Upper lobe of left lung (tissue), 4 donors: ENCODE results near the gene IFT88.

ENCODE experiments used
- CTCF ChIP-seq, 6 experiments: fragments of 450-650 bp in 4 of 6; fragments of 200-600 bp in 2 of 6; sonication (generic) in 2 of 6; IDR thresholded peaks; one replicate each; pipeline ENCODE4 v1.5.1; 2016 to 2019; ENCODE audit warnings: antibody characterized with exemption in 6 of 6
- EP300 ChIP-seq, 4 donors: sonication (generic); formaldehyde crosslinking; IDR thresholded peaks; one replicate each; pipeline ENCODE4 v1.5.1; 2017; ENCODE audit warnings: antibody characterized with exemption in 4 of 4, control low read depth in 2 of 4
- POLR2A ChIP-seq, 4 donors: fragments of 450-650 bp; IDR thresholded peaks; one replicate each; pipeline ENCODE4 v1.5.1; 2016 to 2017; ENCODE audit warnings: antibody characterized with exemption in 4 of 4, mild to moderate bottlenecking in 2 of 4

GRCh38 chr13:20592606-20593005 is 25.6 kb downstream of the IFT88 start:
- TF ChIP-seq CTCF (IDR thresholded peaks at IDR 0.05): no peak
- no peak for TF ChIP-seq EP300 (IDR thresholded peaks at IDR 0.05)
- TF ChIP-seq POLR2A (IDR thresholded peaks at IDR 0.05): no peak
